AG04450 (cell line): ENCODE measurements around the gene INSR. TPM values are rescaled to one million over a fixed set of nuclear protein-coding genes. Genes with fewer than 3 reads are reported as not detected.
A peak's percentile ranks its signal among the peaks of the same experiment; 100 is the strongest.

Source experiments
- CTCF ChIA-PET: fragments of 300-600, 350-600 bp; formaldehyde crosslinking; extraction: SDS; loops from one replicate; lab custom pipeline; 2022; ENCODE audit warnings: antibody characterized with exemption, inconsistent platforms; lab: Charles Lee
- POLR2A ChIA-PET: fragments of 350-600 bp; formaldehyde crosslinking; extraction: SDS; loops from one replicate; lab custom pipeline; 2021; ENCODE audit warnings: antibody characterized with exemption, inconsistent platforms; lab: Yijun Ruan, JAX
- DNase-seq: peaks from one replicate; pipeline ENCODE4 v3.0.0-alpha.2; 2011; ENCODE audit warnings: low read depth, low spot score
- H3K27ac ChIP-seq: one replicate; pipeline ENCODE4 v1.5.1; 2012; ENCODE audit warnings: low read depth, low read length, control low read depth
- H3K27me3 ChIP-seq: one replicate; pipeline ENCODE4 v1.6.0; 2012; ENCODE audit warnings: low read length; ENCODE audit not compliant: control insufficient read depth, insufficient read depth
- H3K4me3 ChIP-seq: 2 replicates; pipeline ENCODE4 v1.5.1; 2011; ENCODE audit warnings: mild to moderate bottlenecking, low read depth, low read length, control low read depth
- H3K9me3 ChIP-seq: 2 replicates; pipeline ENCODE4 v1.5.1; 2012; ENCODE audit warnings: low read length; ENCODE audit not compliant: control insufficient read depth, insufficient read depth
- polyA plus RNA-seq: library from polyadenylated mRNA; depleted of rRNA; stranded (reverse); fragments of >200 nt; gene quantifications from 2 replicates; pipeline ENCODE4 v1.2.3, GENCODE V29; 2011
- TF ChIP-seq, protein P1 (sequence below): IDR thresholded peaks from 2 replicates; pipeline ENCODE4 v1.5.1; 2011; ENCODE audit warnings: low read depth, low read length, control low read depth, inconsistent platforms

Gene INSR
- polyA plus RNA-seq, 1 experiment, result 2.9 TPM

GRCh38 chr19:7170983-7171382 lies 123.2 kb downstream of the INSR start:
- TF ChIP-seq, protein P1, sequence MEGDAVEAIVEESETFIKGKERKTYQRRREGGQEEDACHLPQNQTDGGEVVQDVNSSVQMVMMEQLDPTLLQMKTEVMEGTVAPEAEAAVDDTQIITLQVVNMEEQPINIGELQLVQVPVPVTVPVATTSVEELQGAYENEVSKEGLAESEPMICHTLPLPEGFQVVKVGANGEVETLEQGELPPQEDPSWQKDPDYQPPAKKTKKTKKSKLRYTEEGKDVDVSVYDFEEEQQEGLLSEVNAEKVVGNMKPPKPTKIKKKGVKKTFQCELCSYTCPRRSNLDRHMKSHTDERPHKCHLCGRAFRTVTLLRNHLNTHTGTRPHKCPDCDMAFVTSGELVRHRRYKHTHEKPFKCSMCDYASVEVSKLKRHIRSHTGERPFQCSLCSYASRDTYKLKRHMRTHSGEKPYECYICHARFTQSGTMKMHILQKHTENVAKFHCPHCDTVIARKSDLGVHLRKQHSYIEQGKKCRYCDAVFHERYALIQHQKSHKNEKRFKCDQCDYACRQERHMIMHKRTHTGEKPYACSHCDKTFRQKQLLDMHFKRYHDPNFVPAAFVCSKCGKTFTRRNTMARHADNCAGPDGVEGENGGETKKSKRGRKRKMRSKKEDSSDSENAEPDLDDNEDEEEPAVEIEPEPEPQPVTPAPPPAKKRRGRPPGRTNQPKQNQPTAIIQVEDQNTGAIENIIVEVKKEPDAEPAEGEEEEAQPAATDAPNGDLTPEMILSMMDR, result no peak
- Histone ChIP-seq H3K27me3 (no peaks in the 10 kb centered on the region), H3K9me3 (peaks cover 5% of the 10 kb centered on the region), H3K4me3 (no peak overlapping the region), H3K27ac (no peak overlapping the region)
- no peak for DNase-seq
- ChIA-PET CTCF (no interaction called here), POLR2A (no interaction called here)

DNA sequence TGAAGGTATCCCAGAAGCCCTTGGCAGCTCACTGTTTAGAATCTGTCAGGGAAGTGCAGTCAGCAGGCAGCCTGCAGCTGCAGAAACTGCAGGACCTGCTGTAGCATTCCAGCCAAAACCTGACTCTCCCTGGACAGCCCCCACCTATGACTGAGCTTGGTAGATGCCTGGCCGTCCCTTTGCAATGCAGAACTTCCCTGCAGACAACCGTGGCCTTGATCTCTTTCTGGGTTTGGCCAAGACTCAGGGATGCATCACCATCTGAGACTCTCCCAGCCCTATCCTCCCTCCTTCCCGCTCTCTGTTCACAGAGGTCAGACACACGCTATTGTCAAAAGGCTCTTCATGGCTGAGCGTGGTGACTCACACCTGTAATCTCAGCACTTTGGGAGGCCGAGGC lies 125.3 kb downstream of the INSR start:
- DNase-seq, result no peak
- TF ChIP-seq, protein P1, result no peak
- CTCF ChIA-PET, result no interaction called here
- Histone ChIP-seq H3K27me3 (no peaks in the 10 kb centered on the region), H3K9me3 (no peaks in the 10 kb centered on the region; the same call in 1 of the 2 replicates), H3K4me3 (no peak overlapping the region), H3K27ac (no peak overlapping the region)
- POLR2A ChIA-PET, result no interaction called here

DNA sequence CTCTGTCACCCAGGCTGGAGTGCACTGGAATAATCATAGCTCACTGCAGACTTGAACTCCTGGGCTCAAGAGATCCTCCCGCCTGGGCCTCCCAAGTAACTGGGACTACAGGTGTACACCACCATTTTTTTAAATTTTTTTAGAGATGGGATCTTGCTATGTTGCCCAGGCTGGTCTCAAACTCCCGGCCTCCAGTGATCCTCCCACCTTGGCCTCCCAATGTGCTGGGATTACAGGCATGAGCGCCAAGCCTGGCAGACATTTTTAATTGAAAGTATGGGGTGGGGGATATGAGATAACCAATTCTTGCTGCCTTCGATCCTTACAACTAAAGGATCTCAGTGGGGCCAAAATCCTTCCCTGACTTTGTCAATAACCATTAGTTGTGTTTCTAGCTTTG lies 132.9 kb downstream of the INSR start:
- ChIA-PET POLR2A (no interaction called here), CTCF (no interaction called here)
- no peak overlapping the region for H3K4me3 ChIP-seq

DNA sequence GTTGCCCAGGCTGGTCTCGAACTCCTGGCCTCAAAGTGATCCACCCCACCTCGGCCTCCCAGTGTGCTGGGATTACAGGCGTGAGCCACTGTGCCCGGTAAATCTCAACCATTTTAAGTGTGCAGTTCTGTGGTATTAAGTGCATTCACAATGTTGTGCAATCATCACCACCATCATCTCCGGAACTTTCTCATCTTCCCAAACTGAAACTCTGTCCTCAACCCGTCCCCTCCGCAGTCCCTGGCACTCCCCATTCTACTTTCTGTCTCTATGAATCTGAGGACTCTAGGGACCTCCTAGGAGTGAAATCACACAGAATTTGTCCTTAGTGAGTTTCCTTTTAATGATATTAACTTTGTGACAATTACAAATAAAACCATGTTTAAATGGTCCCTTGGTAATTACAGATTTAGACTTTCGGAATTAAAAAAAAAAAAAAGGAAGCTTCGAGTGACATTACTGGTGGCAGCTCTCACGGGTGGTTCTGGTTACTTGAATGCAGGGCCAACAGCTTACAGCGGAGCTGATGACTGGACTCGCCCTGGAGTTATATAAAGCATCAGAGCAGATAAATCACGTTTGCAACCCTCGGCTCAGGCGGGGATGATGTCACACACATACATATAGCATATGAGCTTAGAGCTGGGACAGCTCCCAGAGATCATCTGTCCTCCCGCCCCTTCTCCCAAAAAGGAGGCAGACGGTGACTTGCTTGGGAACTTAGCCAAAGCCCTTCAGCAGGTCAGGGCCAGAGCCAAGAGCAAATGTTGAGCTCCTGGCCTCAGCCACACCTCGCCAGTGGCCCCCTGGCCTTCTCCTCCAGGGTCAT lies 134.9 kb downstream of the INSR start:
- Histone ChIP-seq H3K27ac (peak overlapping the region; percentile 70), H3K9me3 (no peaks in the 10 kb centered on the region; the same call in 1 of the 2 replicates), H3K4me3 (no peak overlapping the region), H3K27me3 (no peaks in the 10 kb centered on the region)
- ChIA-PET POLR2A (interaction anchor here (0.6 kb wide), 1 partner anchor 135 kb away, joined by 3 read pairs; the partner anchor contains the start of gene INSR), CTCF (interaction anchor here (1.1 to 1.8 kb wide), 2 partner anchors 10 to 57 kb away, joined by 4 to 6 read pairs; no protein-coding TSS in a partner anchor)
- peak; percentile 65 for DNase-seq
- TF ChIP-seq, protein P1, result no peak

More for the DNA sequence above, 132.9 kb downstream of the INSR start:
- no peak overlapping the region for H3K27ac ChIP-seq
- no peaks in the 10 kb centered on the region for H3K9me3 ChIP-seq
- TF ChIP-seq, protein P1, result no peak
- DNase-seq, result no peak
- H3K27me3 ChIP-seq, result no peaks in the 10 kb centered on the region

DNA sequence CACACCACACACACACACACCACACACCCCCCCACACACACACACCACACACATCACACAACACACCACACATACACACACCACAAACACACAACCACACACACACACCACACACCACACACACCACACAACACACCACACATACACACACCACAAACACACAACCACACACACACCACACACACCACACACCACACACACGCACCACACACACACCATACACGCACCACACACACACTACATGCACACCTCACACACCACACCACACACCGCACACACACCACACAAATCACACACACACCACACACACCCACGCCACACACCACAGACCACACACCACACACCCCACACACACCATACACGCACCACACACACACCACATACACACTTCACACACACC lies 141.2 kb downstream of the INSR start:
- Histone ChIP-seq H3K27me3 (no peaks in the 10 kb centered on the region), H3K4me3 (no peak overlapping the region), H3K27ac (no peak overlapping the region), H3K9me3 (peaks cover 13% of the 10 kb centered on the region; the same call in 1 of the 2 replicates)
- ChIA-PET POLR2A (no interaction called here), CTCF (interaction anchor here (0.6 kb wide), 1 partner anchor 56 kb away, joined by 4 read pairs; no protein-coding TSS in a partner anchor)
- DNase-seq, result no peak
- TF ChIP-seq, protein P1, result no peak
